Measurements from ENCODE around the gene DDN.
A peak's percentile ranks its signal among the peaks of the same experiment; 100 is the strongest.

Gene DDN

GRCh38 chr12:49030714-49031572 lies 31.8 kb upstream of the DDN start:
- DNase-seq = no peak

GRCh38 chr12:49030119-49030518 lies 30.9 kb upstream of the DDN start:
- no peak for DNase-seq

- DNase-seq = no peak
These were observed 29.6 kb upstream of the DDN start for GRCh38 chr12:49028666-49029275.

- DNase-seq = no peak
These were observed 28.8 kb upstream of the DDN start for GRCh38 chr12:49027846-49028555.

- DNase-seq = no peak
These were observed 27.7 kb upstream of the DDN start for GRCh38 chr12:49026678-49027480.

GRCh38 chr12:49026101-49026500 lies 26.9 kb upstream of the DDN start:
- DNase-seq = no peak

- DNase-seq = no peak
These were observed 26.3 kb upstream of the DDN start for GRCh38 chr12:49025463-49025862.

GRCh38 chr12:49024543-49024942 lies 25.4 kb upstream of the DDN start:
- no peak for DNase-seq

- no peak for DNase-seq
These were observed 24.6 kb upstream of the DDN start for GRCh38 chr12:49023812-49024211.

GRCh38 chr12:49022558-49023178 lies 23.5 kb upstream of the DDN start:
- no peak for DNase-seq

GRCh38 chr12:49021292-49021915 lies 22.2 kb upstream of the DDN start:
- DNase-seq = no peak

GRCh38 chr12:49020441-49020840 lies 21.3 kb upstream of the DDN start:
- peak; percentile 20 for DNase-seq

GRCh38 chr12:49019443-49020324 lies 20.5 kb upstream of the DDN start:
- peak; percentile 43 for DNase-seq

GRCh38 chr12:49019120-49019430 lies 19.9 kb upstream of the DDN start:
- no peak for DNase-seq

GRCh38 chr12:49018261-49019119 lies 19.3 kb upstream of the DDN start, which contains the start of gene PRKAG1:
Gene PRKAG1, minus strand, starts transcription at chr12:49018776. Its CDS starts 36 bp downstream, at chr12:49018740.
- DNase-seq = peak; percentile 98

GRCh38 chr12:49017891-49018260 lies 18.7 kb upstream of the DDN start:
- DNase-seq = peak; percentile 68

GRCh38 chr12:49015196-49015595 lies 16.0 kb upstream of the DDN start:
- DNase-seq = no peak

- DNase-seq = no peak
These were observed 15.4 kb upstream of the DDN start for GRCh38 chr12:49014547-49014946.

GRCh38 chr12:49013428-49013827 lies 14.3 kb upstream of the DDN start:
- DNase-seq = no peak

- DNase-seq = no peak
These were observed 13.6 kb upstream of the DDN start for GRCh38 chr12:49012739-49013138.
